ENCODE data around the gene MIS18BP1.
"Not testable (repeated sequence)": the region's sequence is repeated elsewhere in the genome, so short reads cannot be mapped to it uniquely, and the experiment has no call there.

The MIS18BP1 gene

DNA sequence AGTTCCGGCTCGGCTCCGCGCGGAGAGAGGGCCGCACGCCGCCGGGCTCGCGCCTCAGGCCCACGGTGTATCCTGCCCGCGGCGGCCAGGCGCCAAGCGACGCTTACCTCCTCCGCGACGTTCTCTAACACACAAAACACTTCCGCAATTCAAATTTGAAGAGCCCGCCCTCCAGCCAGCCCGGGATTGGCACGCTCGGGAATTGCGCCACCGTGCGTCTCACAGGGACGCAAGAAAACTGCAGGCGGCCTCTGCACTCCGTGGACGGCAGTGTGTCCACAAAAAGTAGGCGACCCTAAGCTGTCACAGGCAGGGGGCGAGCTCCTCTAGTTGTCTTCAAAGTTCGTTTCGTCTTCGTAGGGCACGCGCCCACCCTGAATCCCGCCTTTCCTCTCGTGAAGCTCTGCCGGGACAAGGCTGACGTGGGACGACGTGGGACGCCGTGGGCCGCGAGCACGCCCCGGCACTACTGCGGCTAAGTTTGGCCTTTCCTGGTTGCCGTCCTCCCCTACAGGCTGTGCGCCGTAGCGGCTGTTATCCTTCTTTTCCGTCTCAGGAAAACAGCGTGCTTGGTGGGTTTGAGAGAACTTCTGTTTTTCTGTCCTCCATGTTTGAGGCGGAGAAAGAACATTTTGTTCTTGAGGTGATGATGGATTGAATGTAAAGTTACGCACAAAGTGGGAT lies at the start of gene MIS18BP1:
Gene MIS18BP1, minus strand, starts transcription at position 133 of the 684 bp plus-strand sequence. CDS start 5,916 bp downstream, outside the sequence.
- Histone ChIP-seq H3K9me3 (peaks cover 5% of the 10 kb centered on the region), H3K4me3 (peak within 1 kb of the TSS; percentile 68), H3K27me3 (ENCODE audit: low read depth) (no peaks in the 10 kb centered on the region), H3K36me3 (replicated peaks) (no peaks in the 10 kb centered on the region), H3K4me1 (peaks cover 10% of the 10 kb centered on the region)
- in situ Hi-C loops (cut with MboI; ENCODE audit: low sequenced_read_pairs), result no loop called here
- DNase-seq (ENCODE audit: low spot score in 2 of 2), result peak; percentile 95 to 96

- in situ Hi-C loops (cut with MboI; ENCODE audit: low sequenced_read_pairs), result loop anchor here (25.0 kb wide), 1 partner anchor 239 kb away; no protein-coding TSS in a partner anchor
- H3K9me3 ChIP-seq, result no peaks in the 10 kb centered on the region; the same call in 1 of the 2 replicates
- no peak for DNase-seq (ENCODE audit: low spot score in 2 of 2)
- no peak overlapping the region for H3K4me3 ChIP-seq
- peaks cover 35% of the 10 kb centered on the region for H3K27me3 ChIP-seq (ENCODE audit: low read depth)
- no peaks in the 10 kb centered on the region for H3K36me3 ChIP-seq (replicated peaks)
- peaks cover 3% of the 10 kb centered on the region for H3K4me1 ChIP-seq
These were observed 45.6 kb upstream of the MIS18BP1 start for GRCh38 chr14:45298423-45299117.

- peaks cover 60% of the 10 kb centered on the region for H3K27me3 ChIP-seq (ENCODE audit: low read depth)
These were observed 41.8 kb upstream of the MIS18BP1 start for GRCh38 chr14:45294796-45295195.

DNA sequence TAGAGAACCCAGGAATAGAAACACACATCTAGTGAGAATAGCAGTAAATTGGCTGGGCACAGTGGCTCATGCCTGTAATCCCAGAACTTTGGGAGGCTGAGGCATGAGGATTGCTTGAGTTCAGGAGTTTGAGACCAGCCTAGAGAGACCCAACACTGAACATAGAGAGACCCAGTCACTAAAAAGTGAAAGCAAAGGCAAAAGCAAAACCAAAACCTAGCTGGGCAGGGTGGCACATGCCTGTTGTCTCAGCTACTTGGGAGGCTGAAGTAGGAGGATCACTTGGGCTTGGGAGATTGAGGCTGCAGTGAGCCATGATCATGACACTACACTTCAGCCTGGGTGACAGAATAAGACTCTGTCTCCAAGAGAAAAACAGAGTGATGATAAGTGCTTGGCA lies 37.5 kb upstream of the MIS18BP1 start:
- in situ Hi-C loops (cut with MboI; ENCODE audit: low sequenced_read_pairs), result loop anchor here (25.0 kb wide), 1 partner anchor 247 kb away; no protein-coding TSS in a partner anchor
- peaks cover 70% of the 10 kb centered on the region for H3K27me3 ChIP-seq (ENCODE audit: low read depth)
- no peak overlapping the region for H3K4me3 ChIP-seq

More at GRCh38 chr14:45294796-45295195, 41.8 kb upstream of the MIS18BP1 start:
- not testable (repeated sequence) for H3K9me3 ChIP-seq; H3K36me3 ChIP-seq (replicated peaks); H3K4me1 ChIP-seq; H3K4me3 ChIP-seq
- in situ Hi-C loops (cut with MboI; ENCODE audit: low sequenced_read_pairs), result loop anchor here (25.0 kb wide), 1 partner anchor 243 kb away; no protein-coding TSS in a partner anchor
- peak; percentile 27 to 78 for DNase-seq (ENCODE audit: low spot score in 2 of 2)

DNA sequence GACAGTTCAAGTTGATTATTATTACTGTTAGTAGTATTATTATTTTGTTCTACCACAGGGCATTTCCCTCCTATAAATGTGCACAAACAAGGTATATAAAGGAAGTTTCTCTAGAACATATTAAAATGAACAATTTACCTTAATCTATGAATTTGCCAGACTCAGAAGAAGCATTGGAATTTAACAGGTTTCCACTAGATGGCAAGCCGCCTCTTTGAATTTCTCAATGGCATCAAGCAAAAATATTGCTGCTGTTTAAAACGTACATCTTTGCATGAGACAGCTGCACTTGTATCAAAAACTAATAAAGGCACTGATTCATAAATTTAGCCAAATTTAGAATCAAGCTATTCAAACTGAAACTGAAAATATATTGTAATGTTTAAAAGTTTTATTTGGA lies 34.6 kb upstream of the MIS18BP1 start:
- Histone ChIP-seq H3K4me3 (no peak overlapping the region), H3K9me3 (no peaks in the 10 kb centered on the region), H3K4me1 (no peaks in the 10 kb centered on the region), H3K27me3 (ENCODE audit: low read depth) (peaks cover 51% of the 10 kb centered on the region), H3K36me3 (replicated peaks) (no peaks in the 10 kb centered on the region)
- DNase-seq (ENCODE audit: low spot score in 2 of 2), result no peak
- in situ Hi-C loops (cut with MboI; ENCODE audit: low sequenced_read_pairs), result loop anchor here (25.0 kb wide), 1 partner anchor 250 kb away; no protein-coding TSS in a partner anchor

More for the DNA sequence above, 37.5 kb upstream of the MIS18BP1 start:
- DNase-seq (ENCODE audit: low spot score in 2 of 2), result no peak
- Histone ChIP-seq H3K4me1 (peaks cover 3% of the 10 kb centered on the region), H3K36me3 (replicated peaks) (no peaks in the 10 kb centered on the region), H3K9me3 (no peaks in the 10 kb centered on the region)

DNA sequence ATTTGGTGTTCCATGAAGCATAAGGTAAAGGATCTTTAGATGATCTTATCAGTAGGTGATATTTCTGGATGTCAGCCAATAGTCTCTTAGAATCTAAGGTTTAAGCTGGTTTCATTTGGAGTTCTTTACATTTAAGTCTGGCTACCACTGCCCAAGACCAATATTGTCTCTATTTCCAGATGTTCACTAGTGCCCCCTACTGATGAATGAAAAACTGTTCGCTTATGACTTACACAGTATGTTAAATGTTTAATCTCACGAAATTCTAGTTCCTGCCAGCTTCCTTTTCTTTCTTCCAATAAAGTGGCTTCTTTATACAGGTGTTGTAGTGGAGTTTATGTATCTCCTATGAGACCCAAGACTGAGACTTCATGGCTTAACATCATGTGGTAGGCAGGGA lies 31.8 kb upstream of the MIS18BP1 start:
- no peak for DNase-seq (ENCODE audit: low spot score in 2 of 2)
- H3K36me3 ChIP-seq (replicated peaks), result no peaks in the 10 kb centered on the region
- H3K4me3 ChIP-seq, result no peak overlapping the region
- no peaks in the 10 kb centered on the region for H3K9me3 ChIP-seq
- no peaks in the 10 kb centered on the region for H3K4me1 ChIP-seq
- in situ Hi-C loops (cut with MboI; ENCODE audit: low sequenced_read_pairs), result loop anchor here (25.0 kb wide), 1 partner anchor 252 kb away; no protein-coding TSS in a partner anchor
- peaks cover 23% of the 10 kb centered on the region for H3K27me3 ChIP-seq (ENCODE audit: low read depth)

GRCh38 chr14:45281731-45282400 lies 28.9 kb upstream of the MIS18BP1 start:
- H3K4me1 ChIP-seq; H3K4me3 ChIP-seq; H3K9me3 ChIP-seq; H3K36me3 ChIP-seq (replicated peaks): not testable (repeated sequence)
- DNase-seq (ENCODE audit: low spot score in 2 of 2), result peak in 1 of 2 experiments; percentile 33
- H3K27me3 ChIP-seq (ENCODE audit: low read depth), result peaks cover 13% of the 10 kb centered on the region
- in situ Hi-C loops (cut with MboI; ENCODE audit: low sequenced_read_pairs), result loop anchor here (25.0 kb wide), 1 partner anchor 255 kb away; no protein-coding TSS in a partner anchor

DNA sequence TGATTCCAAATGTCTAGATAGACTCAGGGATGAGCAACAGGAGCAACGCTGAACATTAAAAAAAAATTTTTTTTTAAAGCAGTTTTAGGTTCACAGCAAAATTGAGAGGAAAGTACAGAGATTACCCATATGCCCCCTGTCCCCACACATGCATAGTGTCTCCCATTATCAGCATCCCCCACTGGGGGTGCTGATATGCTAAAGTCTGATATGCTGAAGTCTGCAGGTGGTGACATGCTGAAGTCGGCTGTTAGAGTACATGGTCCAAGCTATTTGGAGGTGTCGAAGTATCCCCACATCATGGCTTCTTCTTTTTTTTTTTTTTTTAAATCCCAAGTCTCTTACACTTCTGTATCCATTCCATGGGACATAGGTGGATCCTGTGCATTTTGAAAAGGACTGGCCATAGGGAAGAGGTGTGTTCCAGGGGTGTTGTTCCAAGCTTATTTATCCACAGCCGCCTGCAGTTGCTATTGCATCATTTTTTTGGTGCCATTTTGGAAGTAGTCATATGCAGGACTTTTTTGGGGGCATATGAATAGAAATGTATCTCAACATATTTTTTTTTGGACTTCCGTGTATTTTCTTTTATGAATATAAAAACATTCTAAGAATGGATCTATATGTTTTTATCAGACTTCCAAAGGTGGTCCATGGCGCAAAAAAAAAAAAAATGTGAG lies 19.0 kb upstream of the MIS18BP1 start:
- Histone ChIP-seq H3K4me3 (no peak overlapping the region), H3K27me3 (ENCODE audit: low read depth) (no peaks in the 10 kb centered on the region), H3K4me1 (no peaks in the 10 kb centered on the region), H3K36me3 (replicated peaks) (no peaks in the 10 kb centered on the region), H3K9me3 (no peaks in the 10 kb centered on the region)
- DNase-seq (ENCODE audit: low spot score in 2 of 2), result no peak
- in situ Hi-C loops (cut with MboI; ENCODE audit: low sequenced_read_pairs), result no loop called here

DNA sequence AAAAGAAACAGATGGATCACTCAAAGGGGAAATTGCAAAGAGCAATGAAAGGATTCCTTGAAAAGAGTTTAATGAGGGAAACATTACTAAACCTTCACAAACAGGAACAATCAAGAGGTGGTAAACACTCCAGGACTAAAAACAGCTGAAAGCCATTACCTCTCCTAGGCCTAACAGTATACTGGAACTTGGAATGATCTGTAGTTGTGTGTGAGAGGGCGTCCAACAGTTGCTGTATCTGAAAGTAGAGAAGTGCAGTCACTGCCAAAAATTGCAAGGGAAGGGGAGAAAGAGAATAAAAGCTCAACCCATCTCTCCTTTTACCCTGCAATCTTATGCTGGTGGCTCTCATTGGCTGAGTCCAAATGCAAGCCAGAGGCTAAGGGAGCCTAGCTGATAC lies 17.0 kb upstream of the MIS18BP1 start:
- no peak overlapping the region for H3K4me3 ChIP-seq
- in situ Hi-C loops (cut with MboI; ENCODE audit: low sequenced_read_pairs), result no loop called here
- no peaks in the 10 kb centered on the region for H3K27me3 ChIP-seq (ENCODE audit: low read depth)
- no peaks in the 10 kb centered on the region for H3K36me3 ChIP-seq (replicated peaks)
- DNase-seq (ENCODE audit: low spot score in 2 of 2), result no peak
- H3K4me1 ChIP-seq, result no peaks in the 10 kb centered on the region
- H3K9me3 ChIP-seq, result no peaks in the 10 kb centered on the region

DNA sequence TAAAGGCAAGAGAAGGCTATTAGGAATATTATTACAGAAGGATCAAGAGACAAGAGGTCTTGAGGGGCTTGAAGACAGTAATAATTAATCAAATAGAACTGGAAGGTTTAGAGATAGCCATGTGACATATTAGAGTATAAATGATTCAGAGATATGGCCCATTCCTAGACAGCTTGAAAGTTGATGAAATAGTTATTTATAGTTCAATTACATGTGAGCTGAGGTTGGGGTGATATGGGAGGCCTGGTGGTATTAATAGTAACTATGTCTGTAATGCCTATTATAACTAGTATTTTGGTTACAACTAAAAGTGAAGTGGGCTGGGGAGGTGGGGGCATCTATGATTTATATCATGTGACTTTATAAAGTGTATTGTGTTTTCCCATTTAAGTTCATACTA lies 14.1 kb upstream of the MIS18BP1 start:
- Histone ChIP-seq H3K36me3 (replicated peaks) (no peaks in the 10 kb centered on the region), H3K9me3 (no peaks in the 10 kb centered on the region), H3K27me3 (ENCODE audit: low read depth) (no peaks in the 10 kb centered on the region), H3K4me3 (no peak overlapping the region), H3K4me1 (no peaks in the 10 kb centered on the region)
- no peak for DNase-seq (ENCODE audit: low spot score in 2 of 2)
- in situ Hi-C loops (cut with MboI; ENCODE audit: low sequenced_read_pairs), result loop anchor here (10.0 kb wide), 1 partner anchor 362 kb away; no protein-coding TSS in a partner anchor

- DNase-seq (ENCODE audit: low spot score in 2 of 2), result no peak
- no peak overlapping the region for H3K4me3 ChIP-seq
- peaks cover 3% of the 10 kb centered on the region; the same call in 1 of the 2 replicates for H3K9me3 ChIP-seq
- peaks cover 8% of the 10 kb centered on the region for H3K4me1 ChIP-seq
- no peaks in the 10 kb centered on the region for H3K36me3 ChIP-seq (replicated peaks)
- no peaks in the 10 kb centered on the region for H3K27me3 ChIP-seq (ENCODE audit: low read depth)
- in situ Hi-C loops (cut with MboI; ENCODE audit: low sequenced_read_pairs), result loop anchor here (10.0 kb wide), 1 partner anchor 358 kb away; no protein-coding TSS in a partner anchor
These were observed 9.6 kb upstream of the MIS18BP1 start for GRCh38 chr14:45262637-45263036.

DNA sequence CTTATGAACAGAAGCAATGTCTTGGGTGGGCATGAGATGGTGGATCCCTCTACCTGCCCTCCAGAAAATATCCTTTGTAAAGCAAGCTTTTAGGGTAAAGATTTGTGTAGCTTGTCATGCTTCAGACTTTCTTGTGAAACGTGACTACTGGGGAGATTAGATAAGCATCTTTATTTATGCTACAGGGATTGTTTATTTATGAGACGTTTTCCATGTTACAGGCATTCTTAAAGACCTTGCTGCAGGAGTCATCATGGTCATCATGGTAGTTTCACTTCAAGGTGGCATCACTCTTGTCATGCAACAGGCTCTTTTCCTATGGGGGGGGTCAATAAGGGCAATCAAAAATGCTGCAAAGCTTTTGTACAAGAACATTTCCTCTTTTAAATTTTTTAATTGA lies 8.2 kb upstream of the MIS18BP1 start:
- DNase-seq (ENCODE audit: low spot score in 2 of 2), result no peak
- Histone ChIP-seq H3K27me3 (ENCODE audit: low read depth) (no peaks in the 10 kb centered on the region), H3K9me3 (peaks cover 3% of the 10 kb centered on the region; the same call in 1 of the 2 replicates), H3K36me3 (replicated peaks) (no peaks in the 10 kb centered on the region), H3K4me1 (peaks cover 8% of the 10 kb centered on the region), H3K4me3 (no peak overlapping the region)
- in situ Hi-C loops (cut with MboI; ENCODE audit: low sequenced_read_pairs), result loop anchor here (10.0 kb wide), 1 partner anchor 356 kb away; no protein-coding TSS in a partner anchor

DNA sequence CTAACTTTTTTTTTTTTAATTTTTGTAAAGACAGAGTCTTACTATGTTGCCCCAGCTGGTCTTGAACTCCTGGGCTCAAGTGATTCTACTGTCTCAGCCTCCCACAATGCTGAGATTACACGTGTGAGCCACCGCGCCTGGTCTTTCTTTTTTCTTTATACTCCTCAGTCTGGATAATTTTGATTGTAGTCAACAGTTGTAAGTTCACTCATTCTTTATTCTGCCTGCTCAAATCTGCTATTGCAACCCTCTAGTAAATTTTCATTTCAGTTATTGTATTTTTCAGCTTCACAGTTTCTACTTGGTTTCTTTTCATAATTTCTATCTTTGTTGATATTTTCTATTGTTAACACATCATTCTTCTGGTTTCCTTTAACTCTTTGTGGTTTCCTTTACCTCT lies 5.8 kb upstream of the MIS18BP1 start:
- DNase-seq (ENCODE audit: low spot score in 2 of 2), result no peak
- peaks cover 3% of the 10 kb centered on the region; the same call in 1 of the 2 replicates for H3K9me3 ChIP-seq
- no peaks in the 10 kb centered on the region for H3K27me3 ChIP-seq (ENCODE audit: low read depth)
- H3K4me1 ChIP-seq, result peaks cover 8% of the 10 kb centered on the region
- H3K36me3 ChIP-seq (replicated peaks), result no peaks in the 10 kb centered on the region
- no peak overlapping the region for H3K4me3 ChIP-seq
- in situ Hi-C loops (cut with MboI; ENCODE audit: low sequenced_read_pairs), result no loop called here
